Activated CD4-positive, CD25-positive, alpha-beta regulatory T cell treated with anti-CD3 and anti-CD28 coated beads, Interleukin-2, amount 50 U/mL, for 72 hours (primary cell): ENCODE results near the gene PIP4K2C.

ENCODE experiments used
- DNase-seq: peaks from one replicate; pipeline ENCODE4 v3.0.0; 2021

Gene PIP4K2C

GRCh38 chr12:57590864-57591781, at the start of gene PIP4K2C:
Gene PIP4K2C (plus strand): TSS chr12:57591192. CDS start chr12:57591290, 98 bp downstream.
- DNase-seq: peak; percentile 79

GRCh38 chr12:57541717-57542116, 49.3 kb upstream of the PIP4K2C start:
- no peak for DNase-seq

DNA sequence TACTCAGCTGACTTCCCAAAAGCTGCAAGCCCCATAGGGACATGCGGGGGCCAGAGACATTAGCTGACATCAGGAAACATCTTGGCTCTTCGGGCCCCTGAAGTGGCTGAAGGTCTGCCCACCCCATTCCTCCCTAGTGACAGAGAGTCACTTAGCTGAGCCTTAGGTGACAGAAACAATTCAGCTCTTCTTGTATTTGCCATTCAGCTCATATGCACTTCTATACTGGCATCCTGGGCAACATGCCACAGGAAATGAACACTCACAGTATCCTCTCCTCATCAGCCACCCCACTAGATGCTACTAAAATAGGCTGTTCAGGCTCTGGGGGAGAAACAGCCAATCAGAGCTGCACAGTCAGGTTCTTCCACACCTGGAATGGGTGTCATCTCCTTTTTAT, 47.4 kb upstream of the PIP4K2C start:
- DNase-seq: no peak

- DNase-seq: no peak
These were observed 45.1 kb upstream of the PIP4K2C start for GRCh38 chr12:57545809-57546437.

DNA sequence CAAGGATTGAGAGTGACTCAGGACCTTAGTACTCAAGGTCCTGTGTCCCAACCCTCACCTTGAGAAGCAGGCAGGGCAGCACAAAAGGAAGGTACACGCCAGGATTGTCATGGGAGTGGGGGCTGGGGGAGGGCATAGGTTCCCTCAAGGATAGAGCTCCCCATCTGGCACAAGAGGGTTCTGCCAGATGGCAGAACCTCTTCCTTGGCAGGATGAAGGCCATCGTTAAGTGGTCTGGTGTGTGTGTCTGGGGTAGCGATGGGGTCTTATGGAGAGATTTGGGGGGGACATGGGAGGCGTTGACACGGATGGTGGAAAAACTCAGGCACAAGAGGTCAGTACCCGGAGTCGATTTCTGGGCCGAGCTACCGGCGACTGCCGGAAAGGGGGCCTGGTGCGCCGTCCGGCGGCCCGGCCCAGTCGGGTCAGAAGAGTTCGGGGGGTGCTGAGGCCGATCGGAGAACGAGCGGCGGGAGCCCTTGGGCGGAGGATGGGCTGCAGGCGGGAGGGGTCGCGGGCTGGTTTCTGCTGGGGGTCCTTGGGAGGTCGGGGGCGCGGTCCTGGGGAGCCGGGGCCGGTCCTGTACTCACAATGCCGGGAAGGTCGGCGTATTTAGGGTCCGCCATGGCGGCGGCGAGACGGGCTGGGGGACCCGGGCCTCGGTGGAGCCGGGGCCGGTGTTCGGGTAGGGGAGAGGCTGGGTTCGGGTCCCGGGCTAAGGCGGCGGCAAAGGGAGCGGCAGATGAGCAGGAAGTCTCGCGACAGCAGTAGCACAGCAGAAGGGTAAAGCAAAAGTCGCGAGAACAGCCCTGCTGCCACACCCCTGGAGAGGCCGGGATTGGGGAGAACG, 44.3 kb upstream of the PIP4K2C start, which contains the start of gene DCTN2:
Gene DCTN2 (minus strand): TSS at position 755 of the 850 bp plus-strand sequence. CDS start 129 bp downstream, at position 626.
- DNase-seq: peak; percentile 88

GRCh38 chr12:57547288-57548012, 43.5 kb upstream of the PIP4K2C start:
- DNase-seq: no peak

DNA sequence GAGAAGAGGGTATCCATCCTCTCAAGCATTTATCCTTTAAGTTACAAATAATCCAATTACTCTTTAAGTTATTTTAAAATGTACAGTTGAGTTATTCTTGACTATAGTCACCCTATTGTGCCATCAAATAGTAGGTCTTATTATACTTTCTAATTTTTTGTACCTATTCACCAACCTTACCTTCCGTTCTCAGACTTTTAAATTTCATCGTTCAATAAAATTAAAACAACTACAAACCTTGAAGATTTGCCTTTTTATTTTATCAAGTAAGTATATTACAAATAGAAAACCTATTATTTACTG, 43.0 kb upstream of the PIP4K2C start:
- no peak for DNase-seq

DNA sequence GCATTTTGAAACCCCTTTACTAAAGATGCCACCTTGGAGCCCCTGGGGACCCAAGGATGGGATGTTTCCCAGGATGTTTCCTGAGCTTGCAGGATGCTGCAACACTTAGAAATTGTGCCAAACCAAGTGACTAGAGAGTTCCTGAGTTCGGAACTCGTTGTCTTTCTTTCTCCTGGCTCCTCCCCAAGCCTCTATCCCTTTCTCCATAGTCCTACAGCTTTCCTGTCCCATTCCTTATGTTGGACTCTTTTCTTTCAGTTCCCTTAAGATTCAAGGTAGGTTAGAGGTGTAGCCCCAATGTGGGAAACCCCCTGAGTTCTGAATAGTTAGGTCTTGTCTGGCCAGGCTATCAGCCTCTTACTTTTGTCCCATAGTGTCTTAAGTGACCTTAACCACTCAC, 42.5 kb upstream of the PIP4K2C start:
- no peak for DNase-seq

GRCh38 chr12:57549203-57549908, 41.6 kb upstream of the PIP4K2C start:
- DNase-seq: no peak

DNA sequence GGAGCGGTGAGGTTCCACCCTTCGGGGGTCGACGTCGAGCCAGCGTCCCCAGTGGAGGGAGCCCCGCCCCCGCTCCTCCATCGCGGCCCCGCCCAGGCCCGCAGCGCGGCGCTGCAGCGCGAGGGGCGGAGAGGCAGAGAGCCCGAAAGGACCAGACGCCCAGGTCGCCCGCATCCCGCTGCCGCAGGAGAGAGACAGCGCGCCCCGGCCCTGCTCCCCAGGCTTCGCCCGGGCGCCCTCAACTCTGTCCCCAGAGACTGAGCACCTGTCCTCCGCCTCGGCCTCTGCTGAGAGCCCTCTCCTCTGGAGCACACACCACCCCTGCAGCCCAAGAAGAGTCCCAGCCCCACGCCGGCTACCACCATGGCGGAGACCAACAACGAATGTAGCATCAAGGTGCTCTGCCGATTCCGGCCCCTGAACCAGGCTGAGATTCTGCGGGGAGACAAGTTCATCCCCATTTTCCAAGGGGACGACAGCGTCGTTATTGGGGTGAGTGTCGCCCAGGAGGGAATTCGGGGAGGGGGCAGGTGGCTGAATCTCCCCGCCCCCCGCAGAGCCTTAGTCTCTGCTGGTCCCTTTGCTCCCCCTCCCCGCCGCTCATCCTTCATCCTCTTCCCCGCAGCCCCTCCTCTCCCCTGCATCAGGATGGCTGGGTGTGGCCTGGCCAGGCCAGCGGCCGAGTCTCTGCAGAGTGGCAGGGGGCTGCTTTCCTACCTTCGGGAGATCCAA, 40.9 kb upstream of the PIP4K2C start, which contains the start of gene KIF5A:
Gene KIF5A (plus strand): TSS at position 136 of the 732 bp plus-strand sequence. CDS start 228 bp downstream, at position 364.
- DNase-seq: peak; percentile 65

DNA sequence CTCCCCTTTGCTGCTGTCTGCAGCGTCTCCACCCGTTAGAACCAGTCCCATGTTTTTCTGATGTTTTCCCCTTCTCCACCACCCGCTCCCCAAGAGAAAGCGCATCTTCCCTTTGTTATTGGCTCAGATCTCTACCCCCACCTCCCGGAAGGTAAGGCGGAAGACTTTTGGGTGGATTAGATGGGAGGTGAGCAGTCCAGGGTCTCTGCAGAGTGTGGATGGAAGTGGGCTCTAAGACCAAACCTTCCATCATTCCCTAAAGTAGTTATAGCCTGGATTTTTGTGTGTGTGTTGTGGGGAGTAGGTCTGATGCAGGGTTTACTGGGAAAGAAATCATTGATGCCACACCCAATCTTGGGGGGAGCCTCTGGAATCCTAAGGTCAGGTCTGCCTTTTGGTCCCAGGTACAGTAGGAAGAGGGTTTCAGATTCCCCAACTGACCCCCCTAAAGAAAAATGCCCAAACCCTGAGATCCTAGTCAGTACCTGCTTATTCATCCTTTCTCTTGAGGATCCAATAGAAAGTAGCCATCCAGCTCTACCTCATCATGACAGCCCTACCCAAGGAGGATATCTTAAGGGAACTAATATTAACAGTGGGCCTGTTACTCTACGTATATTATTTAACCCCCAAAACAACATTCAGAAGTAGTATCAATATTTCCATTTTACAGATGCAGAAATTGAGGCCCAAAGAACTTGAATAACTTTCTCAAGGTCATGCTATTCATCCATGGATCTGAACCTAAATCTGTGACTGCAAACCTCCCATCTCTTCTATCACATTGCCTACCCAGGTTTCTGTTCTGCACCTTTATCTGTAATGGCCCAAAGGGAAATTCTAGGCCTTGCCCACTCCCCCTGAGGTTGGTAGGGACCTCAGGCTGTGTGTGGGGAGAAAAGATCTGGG, 40.1 kb upstream of the PIP4K2C start:
- DNase-seq: no peak

DNA sequence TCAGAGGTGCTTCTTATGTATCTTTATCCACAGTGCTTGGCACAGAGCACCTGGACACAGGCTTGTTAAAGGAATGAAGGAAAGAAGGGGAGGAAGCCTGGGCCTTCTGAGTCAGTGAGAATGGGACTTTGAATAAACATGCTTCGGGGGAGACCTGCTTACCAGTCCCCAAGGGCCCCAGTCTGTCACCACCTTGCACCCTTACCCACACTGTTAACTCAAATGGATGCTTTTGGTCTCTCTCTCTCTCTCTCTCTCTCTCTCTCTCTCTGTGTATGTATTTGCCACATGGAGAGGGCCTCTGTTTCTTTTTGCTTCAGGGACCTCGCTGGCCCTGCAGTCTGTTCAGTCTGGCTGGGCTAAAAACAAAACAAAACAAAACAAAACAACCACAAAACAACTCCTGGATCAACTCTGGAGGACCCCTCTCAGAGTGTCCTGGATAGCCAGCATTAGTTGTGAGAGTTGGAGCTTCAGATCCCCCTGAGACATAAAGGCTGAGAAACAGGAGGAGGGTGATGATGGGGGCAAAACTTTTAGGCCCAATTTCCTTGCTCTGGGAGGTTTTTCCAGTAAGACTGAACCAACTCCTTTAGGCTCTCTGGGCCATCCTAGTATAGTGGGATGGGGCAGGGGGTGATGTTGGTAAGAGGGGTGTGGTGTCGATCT, 39.2 kb upstream of the PIP4K2C start:
- DNase-seq: no peak

DNA sequence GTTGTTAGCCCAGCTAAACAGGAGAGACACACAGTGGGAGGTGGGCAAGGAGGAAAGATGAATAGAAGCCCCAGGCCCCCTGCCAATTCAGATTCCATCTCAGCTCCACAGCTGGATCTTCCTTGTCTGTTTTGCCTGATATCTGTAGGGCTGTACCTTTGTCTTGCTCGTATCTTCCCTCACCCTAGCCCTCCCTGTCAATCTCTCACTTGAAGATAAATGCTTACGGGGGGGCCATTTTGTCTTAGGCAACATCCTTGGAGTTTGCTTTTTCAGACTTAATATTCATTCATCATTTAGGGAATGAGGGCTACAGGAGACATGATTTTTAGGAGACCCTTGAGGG, 38.7 kb upstream of the PIP4K2C start:
- no peak for DNase-seq

DNA sequence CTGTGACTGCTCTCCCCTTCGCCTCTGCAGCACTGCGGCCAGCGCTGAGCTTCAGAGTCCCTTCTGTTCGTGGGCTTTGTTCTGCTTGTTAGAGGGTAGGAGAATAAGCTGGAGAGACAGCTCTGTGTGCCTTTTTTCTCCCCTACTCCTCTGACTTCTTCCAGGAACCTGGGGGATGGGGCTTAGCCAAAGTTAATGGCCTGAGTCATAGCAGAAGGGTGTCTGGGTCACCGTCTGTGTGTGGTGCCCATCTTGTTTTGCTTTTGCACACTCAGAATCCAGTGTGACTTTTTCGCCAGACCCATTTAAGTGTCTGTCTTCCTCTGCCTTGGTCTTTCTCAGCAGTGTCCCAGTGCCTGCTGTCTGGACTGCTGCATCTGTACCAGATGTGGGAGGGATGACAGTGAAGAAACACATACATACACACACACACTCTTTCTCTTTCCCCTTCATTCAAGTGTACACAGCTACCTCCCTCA, 38.1 kb upstream of the PIP4K2C start:
- DNase-seq: no peak

DNA sequence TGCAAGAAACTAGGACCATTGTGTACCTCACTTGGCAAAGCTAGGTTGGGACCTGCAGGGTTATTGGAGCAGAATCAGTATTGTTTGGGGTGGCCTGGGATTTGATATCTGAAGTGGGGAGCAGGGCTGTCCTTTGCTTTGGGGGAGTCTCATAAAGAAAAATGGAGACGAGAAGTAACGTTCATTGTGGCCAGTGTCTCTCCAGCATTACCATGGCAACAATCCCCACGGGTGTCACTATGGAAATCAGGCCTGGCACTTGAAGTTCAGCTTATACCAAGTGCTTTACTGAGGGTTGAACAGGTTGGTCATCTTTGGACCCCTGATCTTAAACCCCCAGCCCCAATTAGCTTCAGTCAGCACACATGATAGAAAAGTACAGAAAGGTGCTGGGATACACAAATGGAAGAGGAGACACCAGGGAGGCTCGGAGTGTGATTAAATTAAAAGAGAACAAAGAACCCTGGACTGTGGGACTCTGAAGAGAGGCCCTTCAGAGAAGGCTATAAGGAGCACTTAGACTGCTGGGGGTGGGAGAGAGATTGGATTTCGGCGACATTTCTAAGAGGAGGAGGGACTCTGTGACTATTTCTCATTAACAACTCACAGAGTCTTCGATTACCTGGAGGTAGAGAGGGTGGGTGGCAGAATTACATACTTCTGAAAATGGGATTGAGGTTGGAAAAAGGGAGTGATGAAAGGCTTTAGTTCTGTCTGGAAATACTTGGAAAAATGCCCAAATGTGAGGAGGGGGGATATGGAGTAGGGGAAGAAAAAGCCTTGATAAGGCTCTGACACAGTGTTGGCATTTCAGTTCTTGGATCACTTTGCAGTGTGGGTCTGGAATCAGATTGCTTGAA, 37.4 kb upstream of the PIP4K2C start:
- no peak for DNase-seq

- DNase-seq: no peak
These were observed 36.5 kb upstream of the PIP4K2C start for GRCh38 chr12:57554453-57554852.

DNA sequence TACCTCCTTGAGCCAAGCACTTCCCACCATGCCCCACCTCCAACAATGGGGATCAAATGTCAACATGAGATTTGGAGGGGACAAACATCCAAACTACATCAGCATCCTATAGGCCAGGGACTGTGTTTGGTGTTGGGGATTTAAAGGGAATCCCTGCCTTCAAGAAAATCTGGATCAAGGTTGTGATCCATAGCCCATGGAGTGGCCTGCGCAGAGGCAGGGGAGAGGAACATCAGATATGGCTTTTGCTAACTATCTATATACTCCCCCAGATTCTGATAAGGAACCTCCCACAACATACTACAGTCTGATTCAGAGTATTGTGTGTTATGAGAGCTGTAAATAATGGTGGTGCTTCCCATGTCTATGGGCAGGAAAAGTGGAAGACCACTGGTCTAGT, 36.1 kb upstream of the PIP4K2C start:
- no peak for DNase-seq

DNA sequence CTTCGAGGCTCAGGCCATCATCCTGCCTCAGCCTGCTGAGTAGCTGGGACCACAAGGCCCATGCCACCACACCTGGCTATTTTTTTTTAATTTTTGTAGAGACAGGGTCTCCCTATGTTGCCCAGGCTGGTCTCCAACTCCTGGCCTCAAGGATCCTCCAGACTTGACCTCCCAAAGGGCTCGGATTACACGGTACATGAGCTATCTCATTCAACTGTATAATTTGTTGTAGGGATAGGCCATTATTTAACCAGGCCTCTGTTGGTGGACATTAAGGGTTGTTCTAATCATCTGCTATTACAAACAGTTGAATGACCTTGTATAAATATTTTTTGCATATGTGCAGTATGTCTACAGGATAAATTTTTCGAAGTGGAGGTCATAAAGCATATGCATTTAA, 32.1 kb upstream of the PIP4K2C start:
- DNase-seq: no peak
